ENCODE results near the gene ASAP2. TPM values are rescaled to one million over a fixed set of nuclear protein-coding genes. Genes with fewer than 3 reads are reported as not detected.
"Not testable (repeated sequence)": the region's sequence is repeated elsewhere in the genome, so short reads cannot be mapped to it uniquely, and the experiment has no call there.

ASAP2 gene
- total RNA-seq, 1 donor from 2014 or later = 12.9 TPM

DNA sequence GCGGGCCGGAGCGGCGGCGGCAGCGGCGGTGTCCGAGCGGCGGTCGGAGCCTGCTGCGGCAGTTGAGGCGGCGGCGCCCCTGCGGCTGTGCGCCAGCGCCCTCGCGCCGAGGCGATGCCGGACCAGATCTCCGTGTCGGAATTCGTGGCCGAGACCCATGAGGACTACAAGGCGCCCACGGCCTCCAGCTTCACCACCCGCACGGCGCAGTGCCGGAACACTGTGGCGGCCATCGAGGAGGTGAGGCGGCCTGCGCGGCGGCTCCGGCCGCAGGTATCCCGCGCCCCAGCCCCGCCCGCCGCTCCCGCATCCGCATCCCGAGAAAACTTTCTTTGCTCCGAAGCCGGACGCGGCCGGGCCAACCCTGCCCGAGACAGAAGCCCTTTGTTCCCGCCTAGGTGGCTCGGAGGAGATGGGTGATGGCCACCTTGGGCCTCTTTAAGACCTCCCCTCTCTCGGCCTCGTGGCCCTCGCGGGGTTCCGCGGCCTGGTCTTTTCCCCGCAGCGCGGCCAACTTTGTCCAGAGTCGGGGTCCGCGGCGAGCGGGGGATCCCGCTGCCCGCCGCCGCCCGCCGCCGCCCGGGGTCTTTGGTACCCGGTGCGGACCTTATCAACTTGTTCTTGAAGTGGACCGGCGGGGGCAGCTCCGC is 504 bp downstream of the ASAP2 start:
- DNase-seq (ENCODE audit: missing footprints) = peak; percentile 77
- peak; percentile 20 for ATAC-seq

DNA sequence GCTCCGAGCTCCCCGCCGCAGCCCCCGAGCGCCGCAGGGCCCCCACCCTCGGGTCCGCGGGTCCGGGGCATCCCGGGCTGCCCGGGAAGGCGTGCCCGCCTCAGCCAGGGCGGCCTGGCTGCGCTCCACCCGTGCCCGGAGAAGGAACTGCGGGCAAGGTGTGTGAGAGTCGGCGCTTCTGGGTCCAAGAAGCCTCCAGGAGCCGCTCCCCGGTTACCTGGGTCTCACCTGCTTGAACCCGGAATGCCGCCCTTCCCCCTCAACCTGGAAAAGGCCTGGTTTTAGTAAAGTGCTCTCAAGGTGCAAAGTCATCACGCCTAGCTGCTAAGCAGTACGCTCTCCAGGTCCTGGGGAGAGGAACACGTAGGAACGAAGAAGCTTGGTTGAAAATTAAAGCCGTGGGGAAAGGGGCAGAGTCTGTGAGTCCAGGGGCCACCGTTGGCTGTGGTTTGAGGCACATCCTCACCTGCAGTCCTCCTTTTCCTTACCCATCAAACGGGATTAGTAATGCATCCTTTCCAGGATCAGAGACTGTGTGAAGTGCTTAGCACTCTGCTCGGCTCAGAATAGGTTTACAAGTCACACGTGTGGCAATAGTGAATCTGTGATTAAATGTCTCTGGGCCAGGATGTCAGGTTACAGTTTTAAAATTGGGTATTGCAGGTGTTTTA is 1.2 kb downstream of the ASAP2 start:
- intact Hi-C loops (cut with DNase I) = loop anchor here (2.0 to 5.0 kb wide), 4 partner anchors 55 to 215 kb away; partner anchors contain the start of genes CPSF3 and ITGB1BP1
- DNase-seq (ENCODE audit: missing footprints) (no peak), ATAC-seq (no peak)

More for the DNA sequence above, 504 bp downstream of the ASAP2 start:
- intact Hi-C loops (cut with DNase I) = loop anchor here (2.0 to 5.0 kb wide), 4 partner anchors 55 to 216 kb away; partner anchors contain the start of genes CPSF3 and ITGB1BP1

DNA sequence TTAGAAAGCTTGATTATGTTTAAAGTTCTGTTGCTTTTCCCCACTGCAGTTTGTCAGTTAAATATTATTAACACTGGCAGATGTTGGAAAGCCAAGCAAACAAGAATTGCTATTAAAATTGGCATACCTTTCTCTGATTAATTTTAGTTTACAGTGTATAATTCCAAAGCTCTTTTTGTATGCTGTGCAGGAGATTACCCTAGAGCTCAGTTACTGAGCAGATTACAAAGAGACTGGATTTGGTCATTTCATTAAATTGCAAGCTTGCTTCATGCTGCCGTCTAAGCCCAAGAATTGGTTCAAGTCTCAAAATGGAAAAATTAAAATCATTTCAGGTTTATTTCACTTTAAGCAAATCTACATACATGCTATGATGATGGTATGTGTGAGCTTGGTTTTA is 2.3 kb downstream of the ASAP2 start:
- ATAC-seq = no peak
- intact Hi-C loops (cut with DNase I) = loop anchor here (5.0 kb wide), 1 partner anchor 53 kb away; no protein-coding TSS in a partner anchor

DNA sequence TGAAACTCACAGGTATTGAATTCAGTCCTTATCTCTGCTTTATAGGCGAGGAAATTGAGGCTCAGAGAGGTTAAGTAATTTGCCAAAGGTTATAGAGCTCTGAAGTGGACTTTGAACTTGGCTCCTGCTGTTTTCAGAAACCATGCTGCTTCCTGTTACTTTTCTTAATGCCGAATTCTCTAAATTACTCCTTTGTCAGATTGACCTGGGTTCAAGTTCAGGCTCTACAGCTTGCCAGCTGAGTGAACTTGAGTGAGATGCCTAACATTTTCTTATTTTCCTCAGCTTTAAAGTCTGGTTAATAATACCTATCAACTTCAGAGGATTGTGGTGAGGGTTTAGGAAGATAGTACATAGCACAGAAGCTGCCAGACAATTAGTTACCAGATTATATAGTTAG is 3.4 kb downstream of the ASAP2 start:
- no peak for DNase-seq (ENCODE audit: missing footprints)
- intact Hi-C loops (cut with DNase I) = no loop called here
- ATAC-seq = no peak

More for the DNA sequence above, 2.3 kb downstream of the ASAP2 start:
- DNase-seq (ENCODE audit: missing footprints) = no peak

DNA sequence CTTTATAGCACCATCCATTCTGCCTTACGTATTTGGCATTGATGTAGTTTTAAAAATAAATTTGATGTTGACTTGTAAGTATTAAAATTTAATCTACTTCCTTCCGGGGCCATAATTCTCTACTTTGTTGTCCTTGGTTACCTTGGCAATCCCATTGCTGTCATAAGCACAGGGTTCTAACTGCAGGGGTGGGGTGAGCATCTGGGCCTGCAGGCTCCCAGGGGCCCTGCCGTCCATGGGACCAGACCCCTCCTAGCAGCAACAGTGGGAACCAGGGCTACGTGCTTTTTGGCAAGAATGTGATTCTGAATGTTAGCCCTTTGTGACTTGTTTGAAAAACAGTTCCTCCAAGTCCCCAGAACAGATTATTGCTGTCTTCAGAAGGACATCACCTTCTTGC is 4.9 kb downstream of the ASAP2 start:
- ATAC-seq = peak; percentile 78
- DNase-seq (ENCODE audit: missing footprints) = no peak
- intact Hi-C loops (cut with DNase I) = no loop called here

DNA sequence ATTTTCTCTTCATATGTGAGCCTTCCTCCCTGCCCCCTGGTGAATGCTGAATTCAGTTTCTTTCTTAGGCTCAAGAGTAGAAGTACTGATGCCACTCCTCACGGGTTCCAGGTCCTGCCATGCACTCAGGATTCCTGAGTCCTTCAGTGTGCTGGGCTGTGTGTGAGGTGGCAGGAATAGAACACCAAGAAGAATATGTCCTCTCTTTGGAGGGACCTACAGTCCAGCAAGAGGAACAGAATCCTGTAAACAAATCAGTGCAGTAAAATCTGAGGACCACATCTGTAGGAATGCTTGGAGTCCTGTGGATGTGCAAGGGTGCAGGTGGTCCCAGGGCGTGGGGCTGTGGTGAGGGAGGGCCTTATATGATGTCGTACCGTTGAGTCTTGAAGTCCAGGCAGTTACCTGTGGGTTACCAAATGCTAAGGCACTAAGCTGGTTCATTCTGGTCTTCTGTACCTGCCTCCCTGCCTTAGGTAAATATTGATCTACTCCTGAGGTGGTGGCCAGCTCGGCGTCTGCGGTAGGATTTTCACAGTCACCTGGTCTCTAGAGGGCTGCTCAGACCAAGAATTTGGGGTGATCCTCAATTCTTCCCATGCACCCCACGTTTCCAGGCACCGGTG is 5.5 kb downstream of the ASAP2 start:
- ATAC-seq = no peak
- no peak for DNase-seq (ENCODE audit: missing footprints)
- intact Hi-C loops (cut with DNase I) = no loop called here

DNA sequence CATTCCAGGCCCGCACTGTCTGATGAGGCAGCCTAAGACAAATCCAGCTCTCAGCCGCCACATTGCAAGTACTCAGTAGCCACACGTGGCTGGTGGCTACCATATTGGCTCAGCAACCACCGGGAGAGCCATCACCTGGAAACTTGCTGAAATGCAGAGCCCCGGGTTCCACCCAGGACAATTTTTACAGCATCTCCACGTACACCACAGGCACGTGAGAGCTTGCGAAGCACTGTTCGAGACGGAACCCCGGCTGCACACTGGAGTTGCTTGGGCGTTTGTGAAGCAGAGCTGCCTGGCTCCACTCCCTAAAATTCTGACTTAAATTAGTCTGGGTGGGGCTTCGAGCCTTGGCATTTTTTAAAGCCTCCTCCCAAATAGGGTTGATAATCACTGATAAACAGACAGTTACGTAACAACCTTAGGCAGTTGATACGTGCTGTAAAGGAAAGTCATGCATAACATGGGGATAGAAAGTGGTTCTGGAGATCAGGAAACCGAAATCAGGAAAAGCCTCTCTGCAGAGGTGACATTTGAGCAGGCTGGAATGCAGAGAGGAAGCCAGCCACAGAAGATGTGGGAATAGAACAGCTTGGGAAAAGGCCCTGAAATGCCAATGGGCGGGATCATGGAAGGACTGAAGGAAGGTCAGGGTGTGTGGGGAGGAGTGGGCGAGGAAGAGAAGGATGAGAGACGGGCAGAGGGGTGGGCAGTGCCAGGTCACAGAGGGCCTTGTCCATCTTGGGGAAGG is 6.2 kb downstream of the ASAP2 start:
- peak; percentile 50 for ATAC-seq
- DNase-seq (ENCODE audit: missing footprints) = no peak
- intact Hi-C loops (cut with DNase I) = no loop called here

DNA sequence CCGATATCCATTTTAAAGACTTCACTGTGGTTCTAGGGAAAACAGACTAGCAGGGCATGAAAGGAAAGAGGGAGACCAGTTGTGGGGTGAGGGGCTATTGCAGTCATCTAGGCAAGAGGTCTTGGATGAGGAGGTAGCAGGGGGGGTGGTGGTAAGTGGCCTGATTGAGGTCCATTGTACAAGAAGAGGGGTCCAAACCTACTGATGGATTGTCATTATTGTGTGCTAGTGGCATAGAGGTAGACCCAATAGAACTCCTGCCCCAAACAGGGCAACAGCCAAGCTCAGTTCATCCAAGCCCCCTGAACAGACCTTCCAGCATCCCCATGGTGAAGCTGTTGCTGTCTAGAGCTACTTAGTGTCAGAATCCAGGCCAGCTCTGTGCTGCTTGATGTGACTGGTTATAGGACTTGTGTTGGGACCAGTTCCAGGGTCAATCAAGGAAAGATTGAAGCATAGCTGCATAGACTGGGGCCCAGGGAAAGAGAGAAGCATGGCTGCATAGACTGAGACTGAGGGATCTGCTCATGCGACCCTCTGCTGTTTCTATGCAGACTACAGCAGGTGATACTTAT is 7.0 kb downstream of the ASAP2 start:
- intact Hi-C loops (cut with DNase I) = no loop called here
- DNase-seq (ENCODE audit: missing footprints) (no peak), ATAC-seq (no peak)

DNA sequence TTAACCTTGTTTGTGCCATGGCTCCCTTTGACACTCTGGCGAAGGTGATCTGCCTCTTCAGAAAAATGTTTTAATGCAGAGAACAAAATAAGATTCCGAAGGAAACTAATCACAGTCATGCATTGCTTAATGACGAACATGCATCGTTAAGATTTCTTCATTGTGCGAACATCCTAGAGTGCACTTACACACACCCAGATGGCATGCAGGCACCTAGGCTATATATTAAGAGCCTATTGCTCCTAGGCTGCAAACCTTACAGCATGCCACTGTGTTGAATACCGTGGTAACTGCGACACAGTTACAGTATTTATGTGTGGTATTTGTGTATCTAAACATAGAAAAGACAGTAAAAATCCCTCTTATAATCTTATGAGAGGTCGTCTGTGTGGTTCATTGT is 8.3 kb downstream of the ASAP2 start:
- intact Hi-C loops (cut with DNase I) = no loop called here
- no peak for DNase-seq (ENCODE audit: missing footprints)
- no peak for ATAC-seq

DNA sequence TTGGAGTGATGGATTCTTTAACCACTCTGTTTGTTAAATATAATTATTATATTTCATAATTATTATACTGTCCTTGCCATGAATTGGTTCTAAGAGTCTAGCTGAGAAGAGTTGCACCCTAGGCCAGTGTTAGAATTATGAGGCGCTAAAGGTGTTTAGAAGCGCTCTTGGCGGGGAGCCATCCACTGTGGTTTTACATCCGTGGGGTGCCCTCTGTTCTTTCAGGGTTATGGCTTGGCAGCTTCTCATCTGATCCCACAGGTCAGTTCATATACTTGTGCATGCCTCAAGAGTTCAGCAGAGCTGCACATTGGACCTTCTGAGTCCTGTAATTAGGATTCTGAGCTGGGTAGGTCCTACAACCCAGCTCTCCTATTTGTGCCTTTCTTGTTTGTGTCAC is 9.1 kb downstream of the ASAP2 start:
- intact Hi-C loops (cut with DNase I) = no loop called here

DNA sequence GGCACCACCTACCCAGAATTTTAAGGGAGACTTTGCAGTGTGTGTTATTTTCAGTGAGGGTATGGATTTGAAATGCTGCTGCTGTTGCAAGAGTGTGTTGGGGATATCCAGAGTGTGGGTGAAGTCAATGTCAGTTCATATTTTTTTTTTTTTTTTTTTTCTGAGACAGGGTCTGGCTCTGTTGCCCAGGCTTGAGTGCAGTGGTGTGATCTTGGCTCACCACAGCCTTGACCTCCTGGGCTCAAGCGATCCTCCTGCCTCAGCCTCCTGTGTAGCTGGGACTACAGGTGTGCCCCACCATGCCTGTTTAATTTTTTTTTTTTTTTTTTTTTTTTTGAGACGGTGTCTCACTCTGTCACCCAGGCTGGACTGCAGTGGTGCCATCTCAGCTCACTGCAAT is 9.5 kb downstream of the ASAP2 start:
- ATAC-seq; intact Hi-C loops (cut with DNase I); DNase-seq (ENCODE audit: missing footprints): not testable (repeated sequence)

More for the DNA sequence above, 9.1 kb downstream of the ASAP2 start:
- ATAC-seq (no peak), DNase-seq (ENCODE audit: missing footprints) (no peak)

DNA sequence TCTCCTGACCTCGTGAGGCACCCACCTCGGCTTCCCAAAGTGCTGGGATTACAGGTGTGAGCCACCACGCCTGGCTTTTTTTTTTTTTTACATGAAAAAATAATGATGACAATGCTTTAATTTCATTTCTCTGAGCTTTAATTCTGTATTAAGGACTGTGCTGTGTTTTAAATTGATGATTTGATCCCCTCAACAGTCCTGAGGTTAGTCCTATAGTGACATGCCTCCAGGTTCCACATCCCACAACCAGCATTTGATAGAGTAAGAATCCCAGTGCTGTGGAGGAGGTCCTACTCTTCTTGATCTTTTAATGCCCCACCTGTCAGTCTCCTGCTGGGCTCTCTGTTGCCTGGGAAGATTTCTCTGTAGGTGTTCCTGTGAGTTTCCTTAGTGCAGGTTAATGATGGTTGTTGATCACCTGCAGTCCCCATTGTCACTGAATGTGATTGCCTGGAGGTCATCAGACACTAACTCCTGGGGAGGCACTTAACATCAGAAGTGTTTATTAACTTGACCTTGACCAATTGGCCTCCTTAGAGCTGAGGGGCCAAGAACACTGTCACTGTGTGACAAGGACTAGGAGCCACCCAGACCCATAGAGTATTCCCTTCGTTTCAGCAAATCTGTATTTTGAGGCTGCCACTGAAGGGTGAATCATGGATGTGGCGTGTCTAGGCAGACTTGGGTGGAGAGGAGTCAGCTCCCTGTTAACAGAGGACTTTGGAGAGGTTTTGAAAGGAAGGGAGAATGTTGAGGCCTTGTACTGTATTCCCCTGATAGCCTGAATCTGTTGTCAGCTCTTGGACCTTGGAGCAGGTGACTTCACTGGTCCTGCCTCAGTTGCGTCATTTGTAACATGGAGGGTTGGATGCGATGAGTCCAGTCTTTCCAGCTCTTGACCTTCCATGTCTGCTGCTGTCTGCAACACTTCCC is 11.5 kb downstream of the ASAP2 start:
- ATAC-seq (no peak), DNase-seq (ENCODE audit: missing footprints) (no peak)
- intact Hi-C loops (cut with DNase I) = no loop called here

DNA sequence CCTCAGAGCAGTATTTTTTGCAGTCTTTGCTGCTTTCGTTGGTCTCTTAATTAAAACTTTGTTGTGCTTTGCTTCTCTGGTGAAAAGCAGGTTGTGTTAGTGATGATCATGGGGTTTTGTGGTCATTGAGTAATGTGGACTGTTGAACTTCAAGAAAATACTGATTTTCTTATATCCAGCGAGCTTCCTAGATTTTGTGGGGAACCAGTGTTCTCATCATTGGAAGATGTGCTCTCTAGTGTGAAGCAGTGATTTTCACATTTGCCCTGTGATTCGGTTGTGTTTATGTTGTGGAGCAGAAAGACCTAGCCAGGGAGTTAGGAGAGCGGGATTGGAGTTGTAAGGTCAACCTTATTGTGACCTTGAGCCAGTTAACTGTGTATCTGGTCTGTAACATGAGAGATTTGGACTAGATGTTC is 12.4 kb downstream of the ASAP2 start:
- ATAC-seq (no peak), DNase-seq (ENCODE audit: missing footprints) (no peak)
- intact Hi-C loops (cut with DNase I) = no loop called here

DNA sequence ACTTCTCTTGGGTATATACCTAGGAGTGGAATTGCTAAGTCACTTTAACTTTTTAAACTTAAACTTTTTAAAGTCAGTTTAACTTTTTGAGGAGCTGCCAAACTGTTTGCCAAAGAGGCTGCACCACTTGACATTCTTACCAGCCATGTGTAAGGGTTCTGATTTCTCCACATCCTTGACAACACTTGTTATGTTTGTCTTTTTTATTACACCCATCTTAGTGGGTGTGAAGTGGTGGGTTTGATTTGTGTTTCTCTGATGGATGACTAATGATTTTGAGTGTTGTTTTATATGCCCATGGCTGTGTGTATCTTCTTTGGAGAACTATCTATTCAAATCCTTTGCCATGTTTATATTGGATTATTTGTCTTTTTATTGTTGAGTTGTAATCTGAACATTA is 13.6 kb downstream of the ASAP2 start:
- no peak for ATAC-seq
- intact Hi-C loops (cut with DNase I) = no loop called here

DNA sequence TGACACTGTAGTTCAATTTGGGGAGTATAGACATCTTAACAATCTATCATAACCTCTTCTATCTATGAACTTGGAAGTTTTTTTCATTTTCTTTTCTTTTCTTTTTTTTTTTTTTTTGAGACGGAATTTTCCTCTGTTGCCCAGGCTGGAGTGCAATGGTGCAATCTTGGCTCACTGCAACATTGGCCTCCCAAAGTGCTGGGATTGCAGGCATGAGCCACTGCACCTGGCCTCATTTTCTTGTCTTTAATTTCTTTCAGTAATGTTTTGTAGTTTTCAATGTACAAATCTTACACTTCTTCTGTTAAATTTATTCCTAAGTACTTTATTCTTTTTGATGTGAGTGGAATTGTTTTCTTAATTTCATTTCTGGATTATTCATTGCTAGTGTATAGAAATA is 14.6 kb downstream of the ASAP2 start:
- DNase-seq (ENCODE audit: missing footprints) (no peak), ATAC-seq (peak; percentile 47)
- intact Hi-C loops (cut with DNase I) = no loop called here

More for the DNA sequence above, 13.6 kb downstream of the ASAP2 start:
- no peak for DNase-seq (ENCODE audit: missing footprints)

DNA sequence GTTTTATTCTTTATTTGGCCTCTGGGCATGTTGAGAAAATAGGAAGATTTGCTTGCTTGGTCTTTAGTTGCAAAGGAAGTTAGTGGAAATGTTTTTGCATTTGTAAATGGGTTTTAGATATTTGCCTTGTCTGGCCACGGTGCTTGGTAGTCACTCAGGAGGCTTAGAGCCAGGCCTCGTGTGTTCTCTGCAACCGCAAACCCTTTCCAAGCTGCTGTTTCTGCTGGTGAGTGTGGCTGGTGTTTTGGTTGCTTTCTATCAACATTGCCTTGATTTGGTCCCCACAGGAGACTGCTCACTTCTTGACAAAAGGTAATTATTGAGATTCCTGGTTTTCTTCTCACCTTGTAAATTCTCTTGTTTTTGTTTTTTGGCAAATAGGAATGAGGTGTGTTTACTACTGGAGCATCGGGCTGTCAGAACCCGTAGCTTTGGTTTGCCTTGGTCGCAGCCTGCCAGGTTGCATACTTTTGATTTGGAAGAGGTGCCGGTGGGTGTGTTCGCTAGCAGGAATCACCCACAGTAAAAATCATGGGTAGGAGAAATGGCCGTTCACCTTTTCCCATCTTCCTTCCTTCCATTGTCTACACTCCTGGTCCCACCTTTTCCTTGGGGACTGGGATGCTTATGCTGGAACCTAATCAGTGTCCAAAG is 15.8 kb downstream of the ASAP2 start:
- DNase-seq (ENCODE audit: missing footprints) = no peak
- intact Hi-C loops (cut with DNase I) = no loop called here
- ATAC-seq = peak; percentile 56

DNA sequence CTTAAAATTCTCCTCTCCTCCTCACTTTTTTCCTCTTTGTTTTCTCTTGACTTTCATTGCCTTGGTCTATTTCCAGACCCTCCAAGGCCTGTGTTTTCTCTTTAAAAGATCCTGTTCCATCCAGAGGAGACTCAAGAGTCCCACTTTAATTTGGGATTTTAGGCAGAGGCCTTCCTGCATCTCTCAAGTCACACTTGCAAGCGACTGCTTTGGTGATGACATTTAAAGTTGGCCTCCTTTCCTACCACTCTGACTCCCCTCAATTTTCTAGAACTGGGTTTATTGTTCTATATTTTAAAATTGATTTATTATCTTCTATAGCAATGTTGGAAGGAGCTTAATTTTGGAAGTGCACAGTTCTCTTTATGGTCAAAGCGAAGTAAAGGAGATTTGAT is 16.3 kb downstream of the ASAP2 start:
- DNase-seq (ENCODE audit: missing footprints) = no peak
- intact Hi-C loops (cut with DNase I) = no loop called here
- no peak for ATAC-seq
